Effector CD4-positive, alpha-beta T cell (primary cell): ENCODE results near the gene GOLGA6L10.
A peak's percentile ranks its signal among the peaks of the same experiment; 100 is the strongest.
"Not testable (repeated sequence)": the region's sequence is repeated elsewhere in the genome, so short reads cannot be mapped to it uniquely, and the experiment has no call there.

Experiments used
- DNase-seq: peaks from one replicate; pipeline ENCODE4 v3.0.0-alpha.2; 2020

GOLGA6L10 gene

DNA sequence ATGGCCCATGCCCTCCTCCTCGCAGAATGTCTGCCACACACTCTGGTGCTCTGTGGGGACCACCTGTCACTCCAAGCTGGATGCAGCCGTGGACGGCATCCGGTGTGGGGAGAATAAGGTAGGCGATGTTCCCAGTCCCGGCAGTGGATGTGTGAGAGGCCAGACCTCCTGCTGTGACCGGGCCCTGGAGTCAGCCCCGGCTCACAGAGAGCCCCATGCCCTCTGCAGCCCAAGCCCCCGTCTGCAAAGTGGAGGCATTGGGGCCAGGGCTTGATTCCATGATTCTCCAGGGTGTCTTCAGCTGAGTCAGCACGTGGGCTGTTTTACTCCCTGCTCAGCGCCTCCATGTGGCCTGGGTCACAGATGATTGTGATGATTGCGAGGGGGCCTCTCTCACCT lies 32.2 kb downstream of the GOLGA6L10 start:
- DNase-seq: no peak

DNA sequence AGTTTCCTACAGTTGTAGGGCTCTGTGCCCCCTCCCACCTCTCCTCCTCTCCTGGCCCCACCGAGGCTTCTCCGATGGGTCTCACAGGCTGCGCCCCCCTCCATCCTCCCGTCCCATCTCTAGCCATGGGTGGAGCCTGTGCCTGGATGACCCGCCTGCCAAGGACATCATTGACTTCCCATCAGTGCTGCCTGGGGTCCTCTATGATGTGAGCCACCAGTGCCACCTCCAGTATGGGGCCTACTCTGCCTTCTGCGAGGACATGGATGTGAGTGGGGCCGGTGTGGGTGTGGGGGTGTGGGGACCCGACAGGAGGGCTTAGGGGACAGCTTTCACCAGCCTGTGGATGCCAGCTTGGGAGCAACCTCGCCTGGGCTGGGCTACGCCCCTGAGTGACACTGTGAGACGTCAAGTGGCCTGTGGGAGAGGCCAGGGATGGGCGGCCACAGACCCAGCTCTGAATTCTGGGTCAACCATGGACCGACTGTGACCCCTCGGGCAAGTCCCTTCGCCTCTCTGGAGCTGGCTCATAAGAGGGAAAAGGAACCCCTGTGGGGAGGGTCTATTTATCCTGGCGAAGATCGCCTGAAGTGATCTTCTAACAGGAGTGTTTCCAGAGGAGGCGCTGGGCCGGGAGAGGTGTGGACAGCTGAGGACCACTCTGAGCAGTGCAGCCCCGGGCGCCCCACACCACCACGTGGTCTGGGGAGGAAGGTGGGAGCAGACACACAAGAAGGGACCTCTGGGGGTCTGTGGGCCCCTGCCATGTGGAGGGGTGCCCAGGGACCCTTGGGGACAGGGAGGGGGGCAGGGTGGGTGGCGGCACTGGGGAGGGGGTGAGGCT lies 32.8 kb downstream of the GOLGA6L10 start:
- not testable (repeated sequence) for DNase-seq

DNA sequence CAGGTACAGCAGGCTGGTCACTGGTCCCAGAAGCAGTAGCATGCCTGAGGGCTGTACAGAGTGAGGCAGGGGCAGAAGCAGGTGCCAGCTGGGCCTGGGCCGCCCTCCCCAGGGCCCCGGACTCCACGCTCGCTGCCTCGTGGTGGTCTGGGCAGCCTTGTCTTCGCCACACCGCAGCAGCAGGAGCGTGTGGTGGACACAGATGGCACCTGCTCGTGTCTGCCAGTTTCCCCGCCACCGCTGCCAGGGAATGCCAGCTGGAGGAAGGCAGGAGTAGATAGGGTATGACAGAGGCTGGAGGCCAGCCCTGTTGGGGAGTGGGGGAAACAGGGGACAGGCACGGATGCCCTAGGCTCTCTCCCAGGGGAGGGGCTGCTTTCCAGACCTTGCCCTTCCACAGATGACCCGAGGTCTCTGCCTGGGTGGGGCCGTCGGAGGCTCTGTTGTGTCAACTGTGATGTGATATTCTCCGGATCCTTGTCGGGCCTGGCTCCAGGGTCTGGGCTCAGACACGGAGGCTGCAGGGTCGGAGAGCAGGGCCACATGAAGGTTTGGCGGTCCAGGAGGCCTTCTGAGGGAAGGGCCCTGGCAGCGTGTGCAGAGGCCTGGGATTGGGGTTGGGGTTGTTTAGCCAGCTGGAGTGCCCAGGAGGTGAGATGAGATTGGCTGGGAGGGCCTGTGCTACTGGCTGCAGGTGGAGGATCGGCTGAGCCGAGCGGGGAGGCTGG lies 33.6 kb downstream of the GOLGA6L10 start:
- DNase-seq: no peak

DNA sequence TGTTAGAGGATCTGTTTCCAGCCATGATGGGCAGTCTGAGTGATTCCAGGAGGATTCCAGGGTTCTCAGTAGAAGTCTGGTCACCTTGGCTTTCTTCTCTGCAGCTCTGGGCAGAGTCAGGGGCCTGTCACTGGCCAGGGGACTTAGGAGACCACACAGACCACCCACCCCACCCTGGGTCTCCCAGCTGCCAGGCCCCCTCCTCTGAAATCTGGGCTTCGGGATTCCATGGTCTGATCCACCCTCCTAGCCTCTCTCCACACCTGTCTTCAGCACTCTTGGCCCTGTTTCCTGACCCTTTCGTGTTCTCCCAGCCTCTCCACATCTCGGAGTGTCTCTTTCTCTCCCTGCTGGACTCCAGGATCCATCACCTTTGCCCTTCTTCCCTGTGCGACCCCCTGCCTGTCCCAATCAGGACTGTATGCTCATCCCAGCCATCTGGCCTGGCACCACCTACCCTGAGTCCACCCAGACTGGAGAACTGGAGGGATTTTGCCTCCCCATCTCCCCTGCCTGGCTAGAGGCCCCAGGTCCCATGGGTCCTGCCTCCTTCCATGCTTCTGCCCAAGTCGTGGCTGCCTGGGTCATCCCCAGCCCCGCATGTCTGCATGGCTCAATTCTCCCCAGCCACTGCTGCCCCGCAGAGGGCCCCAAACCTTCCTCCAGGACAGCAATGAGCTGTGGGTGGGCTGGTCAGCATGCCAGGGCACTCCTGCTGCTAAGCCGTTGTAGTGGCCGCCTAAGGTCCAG lies 34.3 kb downstream of the GOLGA6L10 start:
- no peak for DNase-seq

DNA sequence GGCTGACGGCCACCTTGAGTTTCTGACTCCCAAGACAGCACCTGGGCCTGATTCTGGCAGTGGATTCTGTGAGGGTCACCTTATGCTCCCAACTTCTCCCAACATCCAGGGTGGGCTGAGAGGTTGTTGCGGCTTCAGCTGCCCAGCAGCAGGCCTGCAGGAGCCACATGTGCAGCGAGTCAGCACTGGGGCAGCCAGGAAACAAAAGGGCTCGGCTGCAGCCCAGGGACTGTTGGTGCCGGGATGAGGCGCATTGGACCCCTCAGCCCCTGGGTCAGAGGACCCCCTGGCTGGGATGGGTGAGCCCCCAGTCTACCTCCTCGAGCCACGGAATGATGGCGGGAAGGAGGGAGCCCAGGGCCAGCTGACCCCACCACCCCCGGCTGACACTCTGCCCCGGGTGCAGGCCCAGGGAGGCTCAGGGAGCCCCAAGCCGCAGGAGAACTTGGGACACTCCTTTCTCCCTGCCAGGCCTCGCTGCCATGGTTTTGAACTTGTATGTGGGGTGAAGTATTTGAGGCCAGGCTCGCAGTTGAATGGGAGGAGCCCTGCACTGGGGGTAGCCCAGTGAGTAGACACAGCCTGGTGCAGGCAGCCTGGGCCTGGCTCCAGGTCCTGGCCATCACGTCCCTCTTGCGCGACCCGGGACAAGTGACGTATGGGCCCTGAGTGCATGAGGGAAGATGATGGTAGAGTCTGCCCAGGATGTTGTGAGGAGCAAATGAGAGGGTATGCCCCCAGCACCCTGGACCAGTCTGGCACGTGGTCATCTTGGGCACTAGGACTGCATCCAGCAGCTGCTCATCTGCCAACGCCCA lies 35.1 kb downstream of the GOLGA6L10 start:
- not testable (repeated sequence) for DNase-seq

DNA sequence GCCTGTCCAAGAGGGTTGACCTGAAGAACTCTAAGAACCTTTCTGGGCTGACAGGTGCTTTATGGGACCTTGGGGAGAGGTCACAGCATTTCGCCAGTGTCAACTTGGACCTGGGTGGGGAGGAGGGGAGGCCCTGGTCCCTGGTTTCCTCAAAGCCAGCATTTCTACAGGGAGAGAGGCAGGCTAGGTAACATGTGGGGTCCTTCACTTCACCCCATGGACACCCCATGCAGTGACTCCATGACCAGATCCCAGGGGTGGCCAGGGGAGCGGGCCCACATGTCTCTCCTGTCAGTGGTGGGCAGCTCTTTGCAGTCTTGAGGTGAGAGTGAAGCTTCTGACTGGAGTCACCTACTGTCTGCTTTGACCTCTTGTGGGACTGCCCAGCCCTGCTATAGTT lies 35.8 kb downstream of the GOLGA6L10 start:
- DNase-seq: no peak

DNA sequence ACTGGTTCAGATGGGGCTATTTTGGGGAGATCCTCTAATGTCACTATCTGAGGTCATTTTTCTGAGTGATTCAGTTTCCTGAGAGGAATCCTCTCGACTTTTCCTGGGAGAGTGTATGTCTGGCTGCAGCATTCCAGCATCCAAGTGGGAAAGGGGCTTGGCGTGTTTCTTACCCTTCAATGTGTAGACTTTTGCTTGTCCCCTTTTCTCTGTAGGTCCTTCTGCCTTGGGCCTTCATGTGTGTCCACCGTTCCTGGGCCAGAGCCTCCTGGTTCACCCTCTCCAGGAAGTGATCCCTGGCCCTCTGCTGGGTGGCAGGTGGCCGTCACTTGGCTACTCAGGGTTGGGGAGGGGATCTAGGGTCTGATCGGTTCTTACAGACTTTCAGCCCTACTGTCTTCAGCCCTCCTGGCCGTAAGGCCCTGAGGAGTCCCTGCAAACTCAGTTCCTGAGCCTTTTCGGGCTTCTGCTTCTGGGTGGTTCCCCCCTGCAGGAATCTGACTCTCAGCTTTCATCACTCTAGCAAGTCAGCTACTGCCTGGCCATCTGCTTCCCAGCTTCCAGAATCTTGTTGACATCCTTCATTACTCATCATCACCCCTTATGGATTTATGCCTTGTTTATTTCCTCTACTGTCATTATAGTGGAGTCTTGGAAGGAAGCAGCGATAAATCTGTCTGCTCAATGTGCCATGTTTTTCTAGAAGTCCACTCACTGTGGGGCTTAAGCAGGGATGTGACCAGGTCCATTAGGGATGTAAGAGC lies 36.5 kb downstream of the GOLGA6L10 start:
- DNase-seq: no peak

DNA sequence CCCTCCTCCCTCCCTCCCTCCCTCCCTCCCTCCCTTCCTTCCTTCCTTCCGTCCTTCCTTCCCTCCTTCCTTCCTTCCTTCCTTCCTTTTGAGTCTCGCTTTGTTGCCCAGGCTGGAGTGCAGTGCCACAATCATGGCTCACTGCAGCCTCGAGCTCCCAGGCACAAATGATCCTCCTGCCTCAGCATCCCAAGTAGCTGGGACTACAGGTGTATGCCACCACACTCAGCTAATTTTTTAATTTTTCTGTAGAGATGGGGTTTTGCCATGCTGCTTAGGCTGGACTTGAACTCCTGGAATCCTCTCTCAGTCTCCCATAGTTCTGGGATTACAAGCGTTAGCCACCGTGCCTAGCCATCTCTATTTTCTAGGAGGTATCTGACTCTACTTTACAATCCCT lies 38.0 kb downstream of the GOLGA6L10 start:
- DNase-seq: not testable (repeated sequence)

DNA sequence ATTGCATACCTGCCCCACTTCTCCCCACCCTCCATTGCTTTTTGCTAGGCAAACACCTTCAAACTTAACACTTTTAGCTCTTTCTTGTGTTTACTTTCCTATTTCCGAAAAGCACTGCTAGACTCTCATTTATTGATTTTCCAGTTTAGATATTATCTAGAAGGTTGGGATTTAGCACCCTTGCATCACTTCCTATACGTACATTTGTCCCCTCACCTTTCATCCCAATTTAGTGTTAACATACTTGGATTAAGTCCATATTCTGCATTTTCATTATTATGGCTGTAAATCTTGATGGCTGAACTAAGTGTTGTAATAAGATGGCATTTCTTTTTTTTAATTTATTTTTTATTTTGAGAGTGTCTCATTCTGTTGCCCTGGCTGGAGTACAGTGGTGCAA lies 39.5 kb downstream of the GOLGA6L10 start:
- DNase-seq: no peak

DNA sequence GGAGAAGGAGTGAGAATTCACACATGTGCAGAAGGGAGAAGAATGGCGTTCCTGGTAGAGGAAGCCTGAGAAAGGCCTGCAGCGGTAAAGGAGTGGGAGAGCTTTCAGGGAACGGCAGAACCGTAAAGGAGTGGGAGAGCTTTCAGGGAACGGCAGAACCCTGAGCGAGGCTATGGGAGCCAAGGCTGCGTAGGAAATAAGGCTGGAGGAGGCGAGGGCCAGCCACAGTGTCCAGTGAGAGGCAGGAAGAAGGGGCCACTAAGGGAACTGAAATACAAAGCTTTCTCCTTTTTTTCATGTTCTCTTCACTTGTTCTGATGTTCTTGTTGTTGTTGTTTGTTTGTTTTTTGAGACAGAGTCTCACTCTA lies 41.6 kb downstream of the GOLGA6L10 start:
- DNase-seq: no peak

DNA sequence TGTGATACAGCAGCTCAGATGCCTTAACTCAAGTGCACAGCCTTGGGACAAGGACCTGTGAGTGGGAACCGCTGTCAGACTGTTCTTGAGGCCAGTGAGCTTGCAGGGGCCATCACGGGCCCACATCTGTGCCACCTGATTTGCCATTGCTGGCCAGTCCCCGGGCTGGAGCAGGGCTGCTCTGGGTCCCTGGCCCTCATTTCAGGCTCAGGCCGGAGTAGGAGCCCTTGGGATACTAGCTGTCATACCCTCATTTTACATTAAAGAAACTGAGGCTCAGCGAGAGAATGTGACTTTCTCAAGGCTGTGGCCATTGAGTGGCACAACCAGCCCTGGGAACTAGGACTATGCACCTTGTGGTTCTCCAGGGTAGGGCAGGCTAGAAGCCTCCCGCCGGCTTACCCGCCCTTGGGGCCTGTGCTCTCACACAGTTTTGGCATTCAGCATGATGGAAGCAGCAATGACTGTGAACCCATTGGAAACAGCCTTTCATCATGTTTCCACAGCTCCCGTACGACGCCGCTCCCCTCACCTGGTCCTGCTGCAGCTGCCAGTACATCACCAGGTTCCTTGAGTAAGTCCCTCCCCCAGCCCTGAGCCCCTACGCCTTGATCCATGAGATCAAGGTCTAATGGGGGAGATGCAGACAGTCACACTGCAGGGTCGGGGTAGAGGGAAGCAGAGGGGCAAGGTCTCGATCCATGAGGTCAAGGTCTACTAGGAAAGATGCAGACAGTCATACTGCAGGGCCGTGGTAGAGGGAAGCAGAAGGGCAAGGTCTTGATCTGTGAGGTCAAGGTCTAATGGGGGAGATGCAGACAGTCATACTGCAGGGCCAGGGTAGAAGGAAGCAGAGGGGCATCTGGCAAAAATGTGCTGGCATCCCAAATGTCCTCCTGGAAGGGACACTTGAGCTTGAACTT lies 42.2 kb downstream of the GOLGA6L10 start:
- DNase-seq: no peak

DNA sequence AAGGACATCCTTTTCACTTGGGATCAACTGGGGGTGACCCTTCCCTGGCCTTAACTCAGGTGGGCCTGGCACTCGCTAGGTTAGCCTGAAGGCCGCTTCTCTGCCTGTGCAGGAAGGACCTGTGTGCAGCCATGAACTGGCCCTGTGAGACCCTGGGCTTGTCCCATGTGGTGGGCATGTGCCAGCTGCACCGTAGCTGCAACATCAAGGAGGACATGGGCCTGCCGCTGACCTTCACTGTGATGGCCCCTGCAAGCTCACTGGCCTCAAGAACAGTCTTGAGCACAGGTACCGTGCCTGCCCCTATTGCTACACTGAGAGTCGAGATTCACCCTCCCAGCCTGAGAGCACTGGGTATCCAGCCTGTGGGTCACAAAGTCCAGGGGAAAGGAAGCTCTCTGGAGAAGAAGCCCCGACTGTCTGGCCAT lies 43.6 kb downstream of the GOLGA6L10 start:
- no peak for DNase-seq

DNA sequence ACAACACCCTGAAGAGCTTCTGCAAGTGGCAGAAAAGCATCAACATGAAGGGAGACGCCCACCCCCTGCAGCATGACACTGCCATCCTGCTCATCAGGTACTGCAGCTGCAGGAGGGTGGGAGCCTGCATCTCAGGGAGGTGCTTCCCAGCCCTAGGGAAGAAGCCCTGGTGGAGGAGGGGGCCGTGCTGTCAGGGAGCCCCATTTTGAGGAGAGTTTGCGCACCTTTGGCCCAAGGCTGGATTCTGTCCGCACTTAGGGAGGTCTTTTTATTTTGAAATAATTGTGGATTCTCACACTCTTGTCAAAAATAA lies 44.5 kb downstream of the GOLGA6L10 start:
- no peak for DNase-seq

DNA sequence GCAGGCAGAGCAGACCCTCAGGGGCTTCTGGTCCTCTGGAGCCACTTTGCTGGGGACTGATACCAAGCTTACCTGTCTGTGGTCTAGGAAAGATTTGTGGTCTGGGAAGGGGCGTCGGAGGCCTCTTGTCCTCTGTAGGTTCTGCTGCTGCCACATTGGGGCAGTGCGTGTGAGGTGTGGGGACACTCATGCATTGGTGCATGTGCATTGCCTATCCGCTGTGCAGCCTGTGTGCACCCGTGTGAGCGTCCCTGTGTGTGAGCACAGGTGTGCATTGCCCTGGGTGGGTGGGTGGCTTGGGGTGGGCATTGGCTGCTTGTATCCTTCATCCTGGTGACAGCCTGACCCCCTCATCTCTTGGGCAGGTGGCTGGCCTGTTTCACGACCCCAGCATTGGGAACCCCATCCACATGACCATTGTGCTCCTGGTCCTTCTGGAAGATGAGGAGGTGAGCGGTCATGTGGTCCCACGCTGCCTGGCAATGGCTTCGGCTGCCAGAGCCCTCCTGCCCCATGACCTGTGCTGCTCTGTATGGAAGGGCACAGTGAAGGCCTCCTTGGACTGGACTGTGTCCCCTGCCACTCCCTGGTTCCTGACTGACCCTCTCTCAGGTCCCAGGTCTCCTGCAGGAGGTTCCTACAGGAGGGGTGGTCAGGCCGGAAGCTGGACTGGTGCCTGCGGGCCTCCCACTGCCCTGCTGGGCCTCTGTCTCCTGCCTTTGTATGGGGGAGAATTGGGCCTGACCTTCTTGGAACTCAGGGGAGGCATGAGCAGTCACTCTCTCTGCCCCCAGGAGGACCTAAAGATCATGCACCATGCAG lies 45.1 kb downstream of the GOLGA6L10 start:
- no peak for DNase-seq

DNA sequence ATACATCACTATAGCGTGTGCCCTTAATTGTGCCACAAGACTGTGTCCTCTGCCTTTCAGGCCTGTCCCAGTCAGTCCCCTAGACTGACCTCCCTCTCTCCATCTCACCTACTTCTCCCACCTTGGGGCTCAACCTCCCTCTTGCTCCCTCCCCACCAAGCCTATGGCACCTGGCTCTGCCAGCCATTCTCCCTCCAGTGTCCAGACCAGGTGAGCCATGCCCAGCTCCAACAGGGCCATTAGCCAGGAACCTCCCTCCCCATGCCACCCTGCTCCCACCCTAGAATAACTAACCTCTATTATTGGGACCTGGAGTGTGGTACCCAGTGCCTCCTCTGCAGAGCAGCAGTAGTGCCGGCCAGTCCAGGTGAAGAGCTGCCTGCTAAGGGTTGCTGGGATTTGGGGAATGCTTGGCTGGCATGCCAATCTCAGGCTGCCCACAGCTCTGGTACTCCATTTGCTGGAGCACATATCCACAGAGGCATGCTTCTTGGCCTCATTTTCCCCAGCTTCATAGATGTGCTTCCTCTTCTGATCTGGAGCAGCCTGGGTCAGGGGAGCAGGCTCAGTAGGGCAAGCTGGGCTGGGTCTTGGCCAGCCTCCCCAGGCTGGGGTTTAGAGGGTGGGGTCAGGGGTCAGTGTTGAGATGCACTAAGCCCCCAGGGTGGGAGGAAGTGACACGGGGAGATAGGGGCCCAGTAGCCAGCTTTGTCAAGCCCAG lies 47.8 kb downstream of the GOLGA6L10 start:
- DNase-seq: no peak

DNA sequence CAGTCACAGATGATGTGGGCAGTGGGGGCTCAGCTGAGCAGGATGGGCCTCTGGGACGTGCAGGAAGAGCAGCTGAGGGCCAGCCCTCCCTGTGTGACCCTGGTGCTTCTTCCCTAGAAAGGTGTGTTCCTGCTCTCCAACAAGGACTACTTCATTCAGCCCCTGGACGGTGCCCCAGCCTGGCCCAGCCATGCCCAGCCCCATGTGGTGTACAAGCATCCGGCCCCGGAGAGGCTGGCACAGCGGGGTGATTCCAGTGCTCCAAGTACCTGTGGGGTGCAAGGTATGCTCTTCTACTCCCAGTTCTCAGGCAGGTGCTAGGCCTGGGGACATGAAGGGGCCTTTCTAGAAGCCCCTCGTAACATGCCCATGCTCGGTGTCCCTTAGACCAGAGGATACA lies 48.4 kb downstream of the GOLGA6L10 start:
- no peak for DNase-seq

DNA sequence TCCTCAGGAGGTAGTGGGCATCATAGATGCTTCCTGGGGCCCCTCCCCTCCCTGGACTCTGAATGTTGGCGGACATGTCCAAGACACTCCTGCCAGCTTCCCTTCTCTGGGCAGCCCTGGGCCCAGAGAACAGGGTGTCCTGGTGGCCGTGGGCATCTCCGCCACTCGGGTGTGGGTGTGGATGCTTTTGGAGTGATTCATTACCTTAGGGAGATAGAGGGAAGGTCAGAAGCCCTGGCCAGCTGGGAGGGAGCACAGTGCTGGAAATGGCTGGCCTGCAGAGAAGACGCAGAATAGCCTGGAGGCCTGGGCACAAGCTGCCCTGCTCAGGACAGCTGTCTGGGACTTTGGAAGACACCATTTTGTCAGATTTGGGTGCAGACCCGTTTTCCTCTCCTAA lies 48.9 kb downstream of the GOLGA6L10 start:
- not testable (repeated sequence) for DNase-seq

DNA sequence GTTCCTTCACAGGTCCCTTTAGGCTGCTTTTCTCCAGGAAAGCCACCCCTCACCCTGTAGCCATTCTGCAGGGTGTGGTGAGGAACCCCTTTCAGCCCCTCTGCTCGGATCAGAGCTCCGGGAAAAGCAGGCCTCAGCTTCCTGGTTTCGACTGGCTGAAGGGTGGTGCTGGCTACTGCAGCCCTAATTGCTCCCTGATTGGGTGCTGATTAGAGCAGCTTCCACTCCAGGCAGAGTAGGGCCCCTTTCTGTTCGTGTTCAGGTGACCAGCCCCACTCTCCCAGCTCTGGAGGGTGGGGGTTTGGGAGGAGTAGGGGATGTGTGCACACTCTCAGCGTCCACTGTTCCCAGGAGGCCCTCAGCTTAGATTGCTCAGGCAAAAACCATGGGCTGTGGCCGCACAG lies 49.8 kb downstream of the GOLGA6L10 start:
- DNase-seq: not testable (repeated sequence)

DNA sequence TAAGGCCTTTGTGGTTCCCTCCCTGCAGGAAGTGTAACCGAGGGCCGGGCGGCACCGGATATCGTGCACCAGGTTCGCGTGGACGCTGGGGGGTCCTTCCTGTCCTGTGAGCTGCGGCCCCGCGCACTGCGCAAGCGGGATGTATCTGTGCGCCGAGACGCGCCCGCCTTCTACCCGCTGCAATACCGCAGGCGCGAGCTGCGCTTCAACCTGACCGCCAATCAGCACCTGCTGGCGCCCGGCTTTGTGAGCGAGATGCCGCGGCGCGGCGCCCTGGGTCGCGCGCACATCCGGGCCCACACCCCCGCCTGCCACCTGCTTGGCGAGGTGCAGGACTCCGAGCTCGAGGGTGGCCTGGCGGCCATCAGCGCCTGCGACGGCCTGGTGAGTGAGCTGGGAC lies 50.8 kb downstream of the GOLGA6L10 start:
- peak; percentile 16 for DNase-seq
